Measurements from ENCODE around the gene ELF4. TPM values are rescaled to one million over a fixed set of nuclear protein-coding genes. Genes with fewer than 3 reads are reported as not detected.

ELF4 gene
- total and polyA plus RNA-seq, 9 of the 15 experiments (the other 6 are each of a cell fraction or from before 2014, with no cell fraction given) = 5.9 to 55.8 (median 25.2) TPM

- DNase-seq (ENCODE audit: extremely low read depth in 1 of 4, low spot score in 3 of 4) (peak in 1 of 4 experiments; percentile 29), FAIRE-seq (no peak), ATAC-seq (no peak)
- Histone ChIP-seq H3K4me1 (replicated peaks in 1 of 2; ENCODE audit: control insufficient read depth in 2 of 2, insufficient read depth in 2 of 2, low read length in 2 of 2) (peaks cover 39 to 53% of the 10 kb centered on the region in 2 experiments; a peak in 4 of 5 replicates), H3K9me1 (ENCODE audit: control insufficient read depth, insufficient read depth, low read length) (no peaks in the 10 kb centered on the region), H4K20me1 (replicated peaks; ENCODE audit: control insufficient read depth, insufficient read depth, low read length) (no peaks in the 10 kb centered on the region), H3K27ac (ENCODE audit: extremely low read depth, low read depth, low read length) (peak overlapping the region; percentile 86; the same call in 2 of the 3 replicates), H3K4me3 (no peak overlapping the region), H3K9me3 (replicated peaks; ENCODE audit: control insufficient read depth, insufficient read depth, low read depth, low read length) (no peaks in the 10 kb centered on the region), H3K9ac (ENCODE audit: insufficient read depth in 1 of 2, low read depth in 2 of 2, low read length in 2 of 2) (peak overlapping the region; percentile 64 to 92; a peak in 3 of 4 replicates), H3K27me3 (ENCODE audit: control insufficient read depth in 2 of 2, insufficient read depth in 2 of 2, low read length in 2 of 2) (no peaks in the 10 kb centered on the region), H2AFZ (ENCODE audit: low read depth, low read length) (peak overlapping the region; percentile 94), H3K36me3 (ENCODE audit: control insufficient read depth, insufficient read depth, low read length) (peaks cover 10% of the 10 kb centered on the region; the same call in 1 of the 3 replicates), H3K4me2 (ENCODE audit: insufficient read depth, low read length) (peak overlapping the region; percentile 72), H3K79me2 (ENCODE audit: control insufficient read depth, insufficient read depth, low read length) (no peaks in the 10 kb centered on the region)
- in situ Hi-C loops (cut with MboI) = no loop called here
- intact Hi-C loops (cut with micrococcal nuclease) = loop anchor here (2.0 to 5.0 kb wide), 3 partner anchors 41 to 71 kb away; no protein-coding TSS in a partner anchor
- WGBS (ENCODE audit: insufficient coverage, low coverage, missing lambda C conversion rate) = no CpG with 5 or more reads among the region's 13 CpGs
- CTCF ChIA-PET (ENCODE audit: low intra/inter-chr PET ratio) = no interaction called here
- no TSS peak for BruUV-seq (replicated peaks)
- POLR2A ChIA-PET = interaction anchor here (0.7 to 2.9 kb wide), 5 partner anchors 9 to 43 kb away, joined by 3 to 12 read pairs (median 4); no protein-coding TSS in a partner anchor
- no peak for TF ChIP-seq KDM1A (IDR thresholded peaks at IDR 0.05)
- TF ChIP-seq TFAM (CRISPR knock-in tag; conservative IDR thresholded peaks at IDR 0.05) = no peak
- TF ChIP-seq, protein P1, sequence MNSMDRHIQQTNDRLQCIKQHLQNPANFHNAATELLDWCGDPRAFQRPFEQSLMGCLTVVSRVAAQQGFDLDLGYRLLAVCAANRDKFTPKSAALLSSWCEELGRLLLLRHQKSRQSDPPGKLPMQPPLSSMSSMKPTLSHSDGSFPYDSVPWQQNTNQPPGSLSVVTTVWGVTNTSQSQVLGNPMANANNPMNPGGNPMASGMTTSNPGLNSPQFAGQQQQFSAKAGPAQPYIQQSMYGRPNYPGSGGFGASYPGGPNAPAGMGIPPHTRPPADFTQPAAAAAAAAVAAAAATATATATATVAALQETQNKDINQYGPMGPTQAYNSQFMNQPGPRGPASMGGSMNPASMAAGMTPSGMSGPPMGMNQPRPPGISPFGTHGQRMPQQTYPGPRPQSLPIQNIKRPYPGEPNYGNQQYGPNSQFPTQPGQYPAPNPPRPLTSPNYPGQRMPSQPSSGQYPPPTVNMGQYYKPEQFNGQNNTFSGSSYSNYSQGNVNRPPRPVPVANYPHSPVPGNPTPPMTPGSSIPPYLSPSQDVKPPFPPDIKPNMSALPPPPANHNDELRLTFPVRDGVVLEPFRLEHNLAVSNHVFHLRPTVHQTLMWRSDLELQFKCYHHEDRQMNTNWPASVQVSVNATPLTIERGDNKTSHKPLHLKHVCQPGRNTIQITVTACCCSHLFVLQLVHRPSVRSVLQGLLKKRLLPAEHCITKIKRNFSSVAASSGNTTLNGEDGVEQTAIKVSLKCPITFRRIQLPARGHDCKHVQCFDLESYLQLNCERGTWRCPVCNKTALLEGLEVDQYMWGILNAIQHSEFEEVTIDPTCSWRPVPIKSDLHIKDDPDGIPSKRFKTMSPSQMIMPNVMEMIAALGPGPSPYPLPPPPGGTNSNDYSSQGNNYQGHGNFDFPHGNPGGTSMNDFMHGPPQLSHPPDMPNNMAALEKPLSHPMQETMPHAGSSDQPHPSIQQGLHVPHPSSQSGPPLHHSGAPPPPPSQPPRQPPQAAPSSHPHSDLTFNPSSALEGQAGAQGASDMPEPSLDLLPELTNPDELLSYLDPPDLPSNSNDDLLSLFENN (IDR thresholded peaks at IDR 0.05; ENCODE audit: low read depth in 2 of 2, low read length in 2 of 2) = no peak
- no peak for TF ChIP-seq BCLAF1 (IDR thresholded peaks at IDR 0.05; ENCODE audit: borderline replicate concordance in 1 of 2, control insufficient read depth in 1 of 2, low read depth in 2 of 2, low read length in 1 of 2)
- no peak for TF ChIP-seq MAZ (CRISPR knock-in tag; conservative IDR thresholded peaks at IDR 0.05 in 1 of 2, IDR thresholded peaks at IDR 0.05 in 1 of 2)
- TF ChIP-seq ZNF12 (CRISPR knock-in tag; IDR thresholded peaks at IDR 0.05) = no peak
- TF ChIP-seq ESRRB (CRISPR knock-in tag; IDR thresholded peaks at IDR 0.05; ENCODE audit: borderline replicate concordance) = no peak
- TF ChIP-seq RBM34 (IDR thresholded peaks at IDR 0.05; ENCODE audit: borderline replicate concordance, insufficient read depth, low read length) = no peak
Measured at GRCh38 chrX:130121505-130121800, 11.2 kb upstream of the ELF4 start.

Measured in K562 (cell line).